T-helper 1 cell treated with Interleukin-12 subunit alpha and Interleukin-12 subunit beta and Interleukin-4 antibody, amounts not matched to agents 30 μg/mL and 1 μg/mL, for 36 hours (primary cell): ENCODE data around the gene RNF38.
"Not testable (repeated sequence)": the region's sequence is repeated elsewhere in the genome, so short reads cannot be mapped to it uniquely, and the experiment has no call there.

Experiments used
- H3K27ac Mint-ChIP-seq: one replicate; pipeline ENCODE4 v1.8.0; 2021; ENCODE audit warnings: mild to moderate bottlenecking, mixed read lengths
- H3K27me3 Mint-ChIP-seq: one replicate; pipeline ENCODE4 v1.8.0; 2021; ENCODE audit warnings: low read depth, mixed read lengths
- H3K36me3 Mint-ChIP-seq: one replicate; pipeline ENCODE4 v1.8.0; 2021; ENCODE audit warnings: low read depth, mixed read lengths
- H3K4me1 Mint-ChIP-seq: one replicate; pipeline ENCODE4 v1.8.0; 2021; ENCODE audit warnings: low read depth, mixed read lengths
- H3K4me3 Mint-ChIP-seq: one replicate; pipeline ENCODE4 v1.8.0; 2021; ENCODE audit warnings: mild to moderate bottlenecking, moderate library complexity, mixed read lengths
- H3K9me3 Mint-ChIP-seq: one replicate; pipeline ENCODE4 v1.8.0; 2021; ENCODE audit warnings: mixed read lengths

The RNF38 gene

DNA sequence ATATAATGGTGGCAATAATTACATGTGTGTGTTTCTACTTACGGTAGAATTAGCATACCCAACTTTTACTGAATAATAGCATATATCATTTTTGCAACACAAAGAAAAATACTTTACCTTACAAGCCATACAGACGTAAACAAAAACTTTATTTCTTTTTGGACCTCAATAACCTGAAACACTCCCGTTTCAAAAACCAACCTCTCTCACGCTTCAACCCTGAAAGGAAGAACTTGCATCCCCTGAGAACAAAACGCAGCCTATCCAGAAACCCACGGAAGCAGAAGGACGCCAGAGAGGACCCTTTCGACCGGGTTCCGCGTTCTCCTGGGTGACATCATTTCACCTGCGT, at the start of gene RNF38:
TSS of gene RNF38 (minus strand) at position 290 of the 352 bp plus-strand sequence. CDS start at position 129, 161 bp downstream.
- peak within 1 kb of the TSS; percentile 95 for H3K27ac Mint-ChIP-seq

DNA sequence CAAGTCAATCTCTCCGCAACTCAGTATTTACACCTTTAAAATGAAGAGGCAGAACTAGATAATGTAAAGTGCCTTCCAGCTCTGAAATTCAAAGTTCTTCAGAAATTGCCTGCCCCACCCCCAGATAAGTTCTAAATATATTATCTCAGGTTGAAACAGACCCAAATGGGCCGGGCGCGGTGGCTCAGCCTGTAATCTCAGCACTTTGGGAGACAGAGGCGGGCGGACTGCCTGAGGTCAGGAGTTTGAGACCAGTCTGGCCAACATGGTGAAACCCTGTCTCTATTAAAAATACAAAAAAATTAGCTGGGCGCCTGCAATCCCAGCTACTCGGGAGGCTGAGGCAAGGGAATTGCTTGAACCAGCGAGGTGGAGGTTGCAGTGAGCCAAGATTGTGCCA, 48.5 kb upstream of the RNF38 start:
- not testable (repeated sequence) for H3K9me3 Mint-ChIP-seq, H3K4me3 Mint-ChIP-seq, H3K27me3 Mint-ChIP-seq, H3K4me1 Mint-ChIP-seq, H3K36me3 Mint-ChIP-seq, H3K27ac Mint-ChIP-seq

More for the DNA sequence above, at the start of gene RNF38:
- no peaks in the 10 kb centered on the region for H3K27me3 Mint-ChIP-seq
- peak within 1 kb of the TSS; percentile 92 for H3K4me3 Mint-ChIP-seq
- H3K36me3 Mint-ChIP-seq = peaks cover 11% of the 10 kb centered on the region
- no peaks in the 10 kb centered on the region for H3K9me3 Mint-ChIP-seq
- peaks cover 33% of the 10 kb centered on the region for H3K4me1 Mint-ChIP-seq

DNA sequence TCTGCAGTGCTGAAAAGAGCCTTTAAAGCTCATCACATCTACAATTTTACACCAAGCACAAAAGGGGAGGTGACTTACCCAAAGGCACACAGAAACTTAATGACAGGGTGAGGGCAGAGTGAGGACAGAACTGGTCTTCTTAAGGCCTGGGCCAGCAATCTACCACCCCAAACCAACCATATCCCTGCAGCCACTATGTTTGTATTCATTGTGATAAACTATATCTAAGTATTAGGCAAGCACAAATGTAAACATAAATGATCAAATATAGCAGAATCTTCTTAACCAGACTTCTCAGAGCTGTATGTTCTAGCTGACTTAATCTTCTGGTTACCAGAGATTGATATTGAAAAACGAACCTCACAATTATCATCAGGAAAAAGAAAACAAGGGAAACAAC, 47.9 kb upstream of the RNF38 start:
- Mint-ChIP-seq H3K4me1 (peaks cover 7% of the 10 kb centered on the region), H3K27ac (no peak overlapping the region), H3K4me3 (no peak overlapping the region), H3K9me3 (no peaks in the 10 kb centered on the region), H3K27me3 (no peaks in the 10 kb centered on the region), H3K36me3 (no peaks in the 10 kb centered on the region)

DNA sequence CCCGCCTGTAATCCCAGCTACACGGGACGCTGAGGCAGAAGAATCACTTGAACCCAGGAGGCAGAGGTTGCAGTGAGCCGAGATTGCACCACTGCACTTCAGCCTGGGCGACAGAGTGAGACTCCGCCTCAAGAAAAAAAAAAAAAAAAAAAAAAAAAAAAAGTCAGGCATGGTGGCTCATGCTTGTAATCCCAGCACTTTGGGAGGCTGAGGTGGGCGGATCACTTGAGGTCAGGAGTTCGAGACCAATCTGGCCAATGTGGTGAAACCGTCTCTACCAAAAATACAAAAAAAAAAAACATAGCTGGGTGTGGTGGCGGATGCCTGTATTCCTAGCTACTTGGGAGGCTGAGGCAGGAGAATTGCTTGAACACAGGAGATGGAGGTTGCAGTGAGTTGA, 46.6 kb upstream of the RNF38 start:
- not testable (repeated sequence) for H3K27me3 Mint-ChIP-seq, H3K4me3 Mint-ChIP-seq, H3K27ac Mint-ChIP-seq, H3K9me3 Mint-ChIP-seq, H3K36me3 Mint-ChIP-seq
- peaks cover 11% of the 10 kb centered on the region for H3K4me1 Mint-ChIP-seq

DNA sequence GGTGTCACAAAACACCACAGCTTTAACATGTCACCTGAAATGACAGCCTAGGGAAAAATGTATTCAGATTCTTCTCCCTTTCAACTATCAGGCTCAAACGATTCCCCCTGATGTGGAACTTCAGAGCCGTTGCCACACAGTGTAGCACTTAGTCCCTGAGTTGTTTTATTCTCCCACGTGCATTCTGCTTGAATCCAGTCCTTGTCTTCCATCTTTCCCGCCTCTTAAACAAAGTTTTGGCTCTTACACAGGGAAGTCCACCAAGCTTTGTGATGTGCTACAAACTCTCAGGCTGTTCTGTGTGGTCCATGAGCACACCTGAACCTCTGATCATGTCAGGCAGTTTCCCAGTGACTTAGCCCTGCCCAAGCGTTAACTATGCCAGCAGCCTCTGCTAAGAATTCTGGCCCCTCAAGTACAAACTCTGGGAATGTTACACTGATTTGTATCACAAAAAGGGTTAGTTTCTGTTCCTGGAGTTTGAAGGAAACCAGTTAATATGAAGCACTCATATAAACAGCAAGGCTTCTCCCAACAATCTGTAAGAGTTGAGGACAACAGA, 45.8 kb upstream of the RNF38 start:
- Mint-ChIP-seq H3K4me3 (no peak overlapping the region), H3K36me3 (no peaks in the 10 kb centered on the region), H3K9me3 (no peaks in the 10 kb centered on the region), H3K27ac (no peak overlapping the region), H3K4me1 (peaks cover 11% of the 10 kb centered on the region), H3K27me3 (no peaks in the 10 kb centered on the region)

DNA sequence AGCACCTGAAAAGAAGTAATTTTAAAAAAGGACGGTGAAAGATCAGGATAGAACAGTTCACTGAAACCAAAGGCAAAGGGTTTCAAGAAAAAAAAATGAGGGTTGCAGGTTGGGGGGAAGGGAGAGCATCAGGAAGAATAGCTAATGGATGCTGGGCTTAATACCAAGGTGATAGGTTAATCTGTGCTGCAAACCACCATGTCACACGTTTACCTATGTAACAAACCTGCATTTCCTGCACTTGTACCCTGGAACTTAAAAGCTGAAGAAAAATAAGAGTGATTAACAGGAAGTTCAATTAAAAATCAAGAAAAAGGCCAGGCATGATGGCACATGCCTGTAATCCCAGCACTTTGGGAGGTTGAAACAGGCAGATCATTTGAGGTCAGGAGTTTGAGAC, 44.1 kb upstream of the RNF38 start:
- Mint-ChIP-seq H3K4me3 (no peak overlapping the region), H3K36me3 (no peaks in the 10 kb centered on the region), H3K27me3 (no peaks in the 10 kb centered on the region), H3K9me3 (no peaks in the 10 kb centered on the region), H3K27ac (no peak overlapping the region), H3K4me1 (peaks cover 11% of the 10 kb centered on the region)

DNA sequence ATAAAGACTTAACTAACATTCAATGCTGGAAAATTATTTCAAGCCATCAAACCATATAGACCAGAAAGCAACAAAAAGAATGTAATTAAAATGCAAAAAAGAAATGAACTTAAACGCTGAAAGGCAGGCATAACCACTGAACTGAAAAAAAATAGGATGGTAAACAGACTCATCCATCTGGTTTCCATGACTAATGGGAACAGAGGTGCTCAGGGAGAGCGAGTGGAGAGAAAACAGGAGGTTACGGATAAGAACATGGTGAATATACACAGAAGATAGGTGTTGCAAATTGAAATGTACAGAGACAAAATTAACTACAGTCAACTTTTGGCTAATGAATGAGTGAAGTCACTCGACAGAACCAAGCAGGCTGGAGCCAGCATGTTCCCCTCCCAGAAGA, 43.5 kb upstream of the RNF38 start:
- Mint-ChIP-seq H3K4me1 (peaks cover 13% of the 10 kb centered on the region), H3K27me3 (no peaks in the 10 kb centered on the region), H3K27ac (no peak overlapping the region), H3K36me3 (no peaks in the 10 kb centered on the region), H3K4me3 (no peak overlapping the region), H3K9me3 (no peaks in the 10 kb centered on the region)

DNA sequence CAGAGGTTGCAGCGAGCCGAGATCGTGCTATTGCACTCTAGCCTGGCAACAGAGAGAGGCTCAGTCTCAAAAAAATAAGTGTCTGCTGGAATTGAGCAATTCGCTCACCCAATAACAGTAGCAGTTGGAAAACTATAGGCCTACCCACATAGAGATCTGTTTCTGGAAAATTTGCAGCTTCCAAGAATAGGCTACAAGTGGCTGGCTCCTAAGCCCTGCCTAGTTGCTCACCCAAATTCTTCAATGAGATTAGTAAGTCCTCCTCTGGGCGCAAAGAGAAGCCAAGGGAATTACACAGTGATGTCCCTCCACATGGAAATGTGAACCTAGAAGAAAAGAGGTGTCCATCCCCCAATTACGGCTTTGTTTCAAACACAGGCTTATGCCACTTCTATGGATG, 42.6 kb upstream of the RNF38 start:
- peaks cover 16% of the 10 kb centered on the region for H3K4me1 Mint-ChIP-seq

DNA sequence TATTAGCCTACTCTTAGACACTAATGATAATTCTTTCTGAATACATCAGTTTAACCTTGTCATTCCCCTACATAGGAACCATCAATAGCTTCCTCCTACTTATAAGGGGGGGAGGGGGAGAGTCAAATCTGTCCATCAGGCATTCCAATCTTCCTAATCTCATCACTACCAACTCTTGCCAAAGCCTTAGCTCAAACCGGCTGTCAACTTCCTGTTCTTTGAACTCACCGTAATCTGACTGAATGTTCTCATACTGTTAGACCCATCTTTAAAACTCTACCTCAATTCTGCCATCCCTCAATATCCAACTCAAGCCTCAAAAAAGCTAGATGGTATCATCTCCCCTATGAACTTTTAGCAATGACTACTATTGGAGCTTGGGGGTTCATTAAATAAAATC, 41.9 kb upstream of the RNF38 start:
- Mint-ChIP-seq H3K27me3 (no peaks in the 10 kb centered on the region), H3K36me3 (peaks cover 1% of the 10 kb centered on the region), H3K27ac (no peak overlapping the region), H3K4me1 (peaks cover 16% of the 10 kb centered on the region), H3K9me3 (no peaks in the 10 kb centered on the region), H3K4me3 (no peak overlapping the region)

More for the DNA sequence above, 42.6 kb upstream of the RNF38 start:
- H3K27me3 Mint-ChIP-seq = no peaks in the 10 kb centered on the region
- H3K36me3 Mint-ChIP-seq = no peaks in the 10 kb centered on the region
- H3K4me3 Mint-ChIP-seq = no peak overlapping the region
- no peaks in the 10 kb centered on the region for H3K9me3 Mint-ChIP-seq
- no peak overlapping the region for H3K27ac Mint-ChIP-seq

DNA sequence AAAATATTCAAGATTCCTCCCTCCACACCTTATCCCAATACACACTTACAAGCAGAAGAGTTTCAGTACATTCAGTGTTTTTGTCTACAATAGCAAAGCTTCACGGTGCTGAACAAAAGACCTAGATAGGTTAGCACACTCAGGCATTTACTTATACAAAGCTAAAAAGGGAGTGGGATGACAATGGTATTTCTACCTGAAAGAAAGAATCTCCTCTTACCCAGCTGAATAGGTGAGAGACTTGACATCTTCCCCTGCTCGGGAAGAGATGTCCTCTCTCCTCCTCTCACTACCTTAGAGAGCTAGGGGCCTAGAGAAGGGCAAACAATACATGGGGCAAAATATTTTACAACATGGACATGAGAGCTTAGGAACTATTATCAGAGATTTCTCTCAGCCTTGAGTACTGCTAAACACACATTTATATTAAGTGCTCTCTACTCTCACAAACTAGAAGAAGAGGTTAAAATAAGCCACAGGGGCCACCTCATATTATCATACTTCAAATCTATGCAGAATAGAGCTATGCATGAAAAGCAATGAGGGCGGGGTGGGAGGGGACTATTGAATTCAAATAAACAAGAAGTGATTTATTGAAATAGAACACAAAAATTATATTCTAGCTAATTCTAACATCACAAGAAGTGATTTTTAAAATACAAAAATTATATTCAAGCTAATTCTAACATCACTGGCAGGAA, 38.6 kb upstream of the RNF38 start:
- Mint-ChIP-seq H3K36me3 (peaks cover 1% of the 10 kb centered on the region), H3K4me1 (peaks cover 15% of the 10 kb centered on the region), H3K27me3 (no peaks in the 10 kb centered on the region)

DNA sequence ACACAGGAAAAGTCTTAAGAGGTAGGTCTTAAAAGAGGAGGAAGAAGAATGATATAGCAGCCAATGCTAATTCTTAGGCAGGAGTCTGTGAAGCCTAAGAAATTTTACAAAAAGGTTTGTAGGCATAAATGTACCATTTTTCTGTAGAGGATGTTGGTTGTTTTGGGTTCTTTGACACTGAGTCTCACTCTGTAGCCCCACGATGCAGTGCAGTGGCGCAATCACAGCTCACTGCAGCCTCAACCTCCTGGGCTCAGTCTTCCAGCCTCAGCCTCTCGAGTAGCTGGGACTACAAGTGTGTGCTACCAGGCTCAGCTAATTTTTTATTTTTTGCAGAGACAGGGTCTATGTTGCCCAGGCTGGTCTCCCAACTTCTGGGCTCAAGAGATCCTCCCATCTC, 37.7 kb upstream of the RNF38 start:
- no peaks in the 10 kb centered on the region for H3K9me3 Mint-ChIP-seq
- peaks cover 14% of the 10 kb centered on the region for H3K4me1 Mint-ChIP-seq
- H3K4me3 Mint-ChIP-seq = no peak overlapping the region
- peaks cover 1% of the 10 kb centered on the region for H3K36me3 Mint-ChIP-seq
- H3K27ac Mint-ChIP-seq = no peak overlapping the region
- no peaks in the 10 kb centered on the region for H3K27me3 Mint-ChIP-seq

More for the DNA sequence above, 38.6 kb upstream of the RNF38 start:
- Mint-ChIP-seq H3K4me3 (no peak overlapping the region), H3K27ac (no peak overlapping the region), H3K9me3 (no peaks in the 10 kb centered on the region)

DNA sequence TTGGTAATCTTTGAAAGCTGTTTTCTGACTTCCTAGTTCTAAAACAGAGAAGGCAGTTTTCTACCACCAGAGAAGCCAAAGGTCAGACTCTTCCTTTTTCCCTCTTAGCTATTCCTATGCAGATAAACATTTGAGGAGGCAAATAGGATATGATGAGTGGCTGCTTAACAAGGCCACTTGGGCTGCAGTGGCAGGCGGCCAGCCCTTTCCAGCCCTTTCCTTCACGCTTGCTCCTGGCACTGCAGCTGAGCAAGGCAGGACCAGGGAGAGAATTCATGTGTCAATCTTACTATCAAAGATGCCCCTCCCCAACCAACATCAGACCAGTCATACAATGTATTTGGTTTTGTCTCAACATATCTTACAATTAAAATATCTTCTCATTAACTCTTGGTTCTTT, 36.8 kb upstream of the RNF38 start:
- no peaks in the 10 kb centered on the region for H3K9me3 Mint-ChIP-seq
- H3K4me3 Mint-ChIP-seq = no peak overlapping the region
- no peak overlapping the region for H3K27ac Mint-ChIP-seq
- no peaks in the 10 kb centered on the region for H3K27me3 Mint-ChIP-seq
- H3K36me3 Mint-ChIP-seq = peaks cover 1% of the 10 kb centered on the region
- H3K4me1 Mint-ChIP-seq = peaks cover 12% of the 10 kb centered on the region

DNA sequence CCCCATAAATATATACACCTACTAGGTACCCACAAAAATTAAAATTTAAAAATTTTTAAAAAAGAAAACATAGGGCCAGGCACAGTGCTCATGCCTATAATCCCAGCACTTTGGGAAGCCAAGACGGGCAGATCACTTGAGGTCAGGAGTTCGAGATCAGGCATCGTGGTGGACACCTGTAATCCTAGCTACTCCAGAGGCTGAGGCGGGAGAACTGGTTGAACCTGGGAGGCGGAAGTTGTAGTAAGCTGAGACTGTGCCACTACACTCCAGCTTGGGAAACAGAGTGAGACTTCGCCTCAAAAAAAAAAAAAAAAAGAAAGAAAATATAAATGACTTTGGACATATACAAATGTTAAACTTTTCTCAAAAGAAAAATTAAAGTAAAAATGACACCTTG, 33.3 kb upstream of the RNF38 start:
- peaks cover 8% of the 10 kb centered on the region for H3K4me1 Mint-ChIP-seq
- H3K36me3 Mint-ChIP-seq = peaks cover 8% of the 10 kb centered on the region
- no peak overlapping the region for H3K4me3 Mint-ChIP-seq
- no peaks in the 10 kb centered on the region for H3K9me3 Mint-ChIP-seq
- no peaks in the 10 kb centered on the region for H3K27me3 Mint-ChIP-seq
- no peak overlapping the region for H3K27ac Mint-ChIP-seq

DNA sequence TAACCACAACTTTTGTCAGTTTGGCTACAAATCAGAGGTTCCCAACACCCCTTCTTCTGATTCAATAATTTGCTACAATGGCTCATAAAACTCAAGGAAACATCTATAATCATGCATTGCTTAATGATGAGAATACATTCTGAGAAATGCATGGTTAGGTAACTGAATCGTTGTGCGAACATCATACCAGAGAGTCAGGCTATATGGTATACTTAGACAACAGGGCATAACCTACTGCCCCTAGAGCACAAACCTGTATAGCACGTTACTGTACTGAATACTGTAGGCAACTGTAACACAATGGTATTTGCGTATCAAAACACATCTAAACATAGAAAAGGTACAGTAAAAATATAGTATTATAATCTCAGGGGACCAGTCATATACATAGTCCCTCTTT, 31.0 kb upstream of the RNF38 start:
- H3K36me3 Mint-ChIP-seq = peaks cover 9% of the 10 kb centered on the region
- no peak overlapping the region for H3K27ac Mint-ChIP-seq
- H3K4me1 Mint-ChIP-seq = peaks cover 16% of the 10 kb centered on the region
- no peak overlapping the region for H3K4me3 Mint-ChIP-seq
- no peaks in the 10 kb centered on the region for H3K27me3 Mint-ChIP-seq
- H3K9me3 Mint-ChIP-seq = no peaks in the 10 kb centered on the region

DNA sequence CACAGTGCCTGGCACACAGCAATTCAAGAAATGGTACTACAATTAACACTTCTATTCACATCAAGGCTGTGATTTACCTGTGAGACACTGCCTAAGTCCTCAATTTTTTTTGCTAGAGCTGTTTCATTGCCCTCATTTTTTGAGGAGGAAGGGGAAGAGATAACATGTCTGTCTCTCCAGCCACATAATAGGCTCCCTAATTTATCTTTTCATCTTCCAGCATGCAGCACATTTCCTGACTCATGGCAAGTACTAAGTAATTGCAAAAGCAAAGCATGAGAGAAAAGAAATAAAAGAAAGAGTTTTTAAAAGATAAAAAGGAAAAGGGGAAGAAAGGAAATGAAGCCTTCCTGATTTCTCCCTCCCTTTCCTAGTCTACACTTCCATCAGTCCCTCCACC, 26.9 kb upstream of the RNF38 start:
- Mint-ChIP-seq H3K27me3 (no peaks in the 10 kb centered on the region), H3K4me3 (no peak overlapping the region), H3K36me3 (peaks cover 18% of the 10 kb centered on the region), H3K9me3 (no peaks in the 10 kb centered on the region), H3K4me1 (peaks cover 18% of the 10 kb centered on the region), H3K27ac (no peak overlapping the region)
